Fibroblast of pulmonary artery (primary cell): ENCODE results near the gene ATP6V1G3.

Source experiments
- DNase-seq: peaks from one replicate; pipeline ENCODE4 v3.0.0-alpha.2; 2010; ENCODE audit warnings: low read depth
- H3K4me3 ChIP-seq: replicated peaks from 2 replicates; pipeline ENCODE4 v1.5.1; 2011; ENCODE audit warnings: low read depth, mild to moderate bottlenecking, control low read depth, low read length, moderate library complexity
- TF ChIP-seq, protein P1 (sequence below): IDR thresholded peaks from 2 replicates; pipeline ENCODE4 v1.5.1; 2011; ENCODE audit warnings: mild to moderate bottlenecking, control low read depth, low read length, inconsistent platforms; ENCODE audit errors: missing control alignments

ATP6V1G3 gene

DNA sequence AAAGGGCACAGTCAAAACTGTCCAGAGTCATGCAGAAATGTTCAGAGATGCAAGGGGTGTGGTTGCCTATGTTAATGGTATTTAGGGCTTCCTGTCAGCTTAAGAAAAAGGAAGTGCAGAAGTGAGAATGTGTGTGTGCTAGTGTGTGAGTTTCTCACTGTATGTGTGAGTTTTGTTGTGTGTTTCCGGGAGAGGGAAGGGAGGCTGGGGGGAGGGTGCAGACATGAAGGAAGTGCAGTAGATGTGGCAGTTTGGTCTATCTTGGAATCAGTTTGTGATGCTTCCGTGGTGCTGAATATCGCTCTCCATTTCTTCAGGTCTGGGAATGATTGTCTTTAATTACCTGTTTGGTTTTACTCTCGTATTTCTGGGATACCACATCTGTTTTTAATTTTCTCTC lies 16.5 kb upstream of the ATP6V1G3 start:
- TF ChIP-seq, protein P1, sequence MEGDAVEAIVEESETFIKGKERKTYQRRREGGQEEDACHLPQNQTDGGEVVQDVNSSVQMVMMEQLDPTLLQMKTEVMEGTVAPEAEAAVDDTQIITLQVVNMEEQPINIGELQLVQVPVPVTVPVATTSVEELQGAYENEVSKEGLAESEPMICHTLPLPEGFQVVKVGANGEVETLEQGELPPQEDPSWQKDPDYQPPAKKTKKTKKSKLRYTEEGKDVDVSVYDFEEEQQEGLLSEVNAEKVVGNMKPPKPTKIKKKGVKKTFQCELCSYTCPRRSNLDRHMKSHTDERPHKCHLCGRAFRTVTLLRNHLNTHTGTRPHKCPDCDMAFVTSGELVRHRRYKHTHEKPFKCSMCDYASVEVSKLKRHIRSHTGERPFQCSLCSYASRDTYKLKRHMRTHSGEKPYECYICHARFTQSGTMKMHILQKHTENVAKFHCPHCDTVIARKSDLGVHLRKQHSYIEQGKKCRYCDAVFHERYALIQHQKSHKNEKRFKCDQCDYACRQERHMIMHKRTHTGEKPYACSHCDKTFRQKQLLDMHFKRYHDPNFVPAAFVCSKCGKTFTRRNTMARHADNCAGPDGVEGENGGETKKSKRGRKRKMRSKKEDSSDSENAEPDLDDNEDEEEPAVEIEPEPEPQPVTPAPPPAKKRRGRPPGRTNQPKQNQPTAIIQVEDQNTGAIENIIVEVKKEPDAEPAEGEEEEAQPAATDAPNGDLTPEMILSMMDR, result no peak
- no peak overlapping the region for H3K4me3 ChIP-seq
- DNase-seq, result no peak

DNA sequence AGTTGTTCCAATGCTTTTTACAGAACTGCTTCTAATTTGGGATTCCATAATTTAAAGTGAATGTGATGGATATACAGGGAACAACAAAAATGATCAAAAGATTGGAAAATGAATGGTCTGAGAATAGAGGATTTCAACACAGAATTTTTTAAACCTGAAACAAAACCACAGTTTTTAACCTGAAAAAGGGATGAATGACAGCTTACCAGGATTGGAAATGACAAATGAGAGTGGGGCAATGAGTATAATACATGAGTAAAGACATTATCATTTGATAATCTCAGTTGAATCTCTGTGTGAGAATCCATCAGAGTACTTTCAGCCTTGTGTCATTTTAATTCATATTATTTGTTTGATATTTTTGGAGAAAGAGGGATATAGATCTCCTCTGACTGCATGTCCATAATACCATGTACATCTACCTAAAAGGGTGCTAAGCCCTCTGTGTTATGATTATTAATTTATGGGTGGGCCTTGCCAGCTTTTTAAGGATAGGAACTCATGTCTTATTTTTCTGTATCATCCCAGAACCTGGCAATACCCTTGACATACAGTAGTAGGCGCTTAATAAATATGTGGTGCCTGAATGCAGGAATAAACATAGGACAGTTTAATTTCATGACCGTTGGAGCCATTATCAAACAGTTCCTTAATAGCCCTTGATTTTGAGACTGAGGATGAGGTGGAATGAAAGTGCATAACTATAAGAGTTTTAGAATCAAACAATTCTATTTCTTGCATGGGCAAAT lies 12.4 kb upstream of the ATP6V1G3 start:
- H3K4me3 ChIP-seq, result no peak overlapping the region
- no peak for DNase-seq
- TF ChIP-seq, protein P1, result no peak

DNA sequence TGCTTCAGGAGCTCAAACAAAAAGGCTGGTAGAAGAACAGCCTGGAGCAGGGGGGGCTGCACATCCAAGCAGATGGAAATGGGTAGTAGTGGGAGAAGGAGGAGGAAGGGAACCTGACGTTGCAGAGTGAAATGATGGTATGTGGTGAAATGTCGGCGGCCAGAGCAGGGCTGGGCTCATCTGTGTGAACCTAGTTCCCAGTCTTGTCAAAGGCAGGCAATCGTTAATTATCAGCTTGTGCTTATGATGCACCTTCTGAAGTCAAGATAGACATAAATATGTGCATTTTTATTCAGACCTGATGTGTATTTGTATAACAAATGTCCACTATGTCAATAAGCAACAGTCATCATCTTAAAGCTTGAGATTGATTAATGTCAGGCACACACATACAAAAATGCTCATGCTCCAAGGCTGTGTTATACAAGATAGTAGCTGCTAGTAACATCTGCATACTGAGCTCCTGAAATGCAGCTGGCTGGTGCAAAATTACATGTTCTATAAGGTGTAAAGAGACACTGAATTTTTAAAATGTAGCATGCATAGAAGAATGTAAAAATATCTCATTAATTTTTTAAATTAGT lies 10.6 kb upstream of the ATP6V1G3 start:
- no peak overlapping the region for H3K4me3 ChIP-seq
- TF ChIP-seq, protein P1, result no peak
- no peak for DNase-seq

- TF ChIP-seq, protein P1, result no peak
- H3K4me3 ChIP-seq, result no peak overlapping the region
- DNase-seq, result no peak
Measured at GRCh38 chr1:198549866-198550265, 9.4 kb upstream of the ATP6V1G3 start.

GRCh38 chr1:198548890-198549289 lies 8.4 kb upstream of the ATP6V1G3 start:
- TF ChIP-seq, protein P1, result no peak
- no peak for DNase-seq
- no peak overlapping the region for H3K4me3 ChIP-seq

- DNase-seq, result no peak
- TF ChIP-seq, protein P1, result no peak
- H3K4me3 ChIP-seq, result no peak overlapping the region
Measured at GRCh38 chr1:198545156-198545555, 4.7 kb upstream of the ATP6V1G3 start.

DNA sequence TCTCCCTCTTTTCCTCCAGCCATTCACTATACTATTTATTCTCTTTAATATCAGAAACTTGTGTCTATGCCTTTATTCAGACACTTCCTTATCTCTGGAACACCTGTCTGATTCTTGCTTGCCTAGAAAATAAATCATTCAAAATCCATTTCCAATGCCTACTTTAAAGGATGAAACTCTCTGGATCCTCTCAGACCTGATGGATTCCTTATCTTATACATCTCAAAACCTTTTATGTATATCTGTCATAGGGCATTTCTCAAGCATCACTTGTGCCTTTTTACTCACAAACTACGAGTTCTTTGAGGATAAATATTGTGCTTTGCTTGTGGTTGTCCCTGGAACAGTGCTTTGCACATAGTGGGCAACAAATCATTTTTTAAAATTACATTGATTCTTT lies 3.8 kb upstream of the ATP6V1G3 start:
- no peak overlapping the region for H3K4me3 ChIP-seq
- no peak for DNase-seq
- TF ChIP-seq, protein P1, result no peak
